Measurements from ENCODE around the gene TTN. TPM values are rescaled to one million over a fixed set of nuclear protein-coding genes. Genes with fewer than 3 reads are reported as not detected.

The TTN gene
- total RNA-seq, 1 experiment from 2014 or later: not detected

DNA sequence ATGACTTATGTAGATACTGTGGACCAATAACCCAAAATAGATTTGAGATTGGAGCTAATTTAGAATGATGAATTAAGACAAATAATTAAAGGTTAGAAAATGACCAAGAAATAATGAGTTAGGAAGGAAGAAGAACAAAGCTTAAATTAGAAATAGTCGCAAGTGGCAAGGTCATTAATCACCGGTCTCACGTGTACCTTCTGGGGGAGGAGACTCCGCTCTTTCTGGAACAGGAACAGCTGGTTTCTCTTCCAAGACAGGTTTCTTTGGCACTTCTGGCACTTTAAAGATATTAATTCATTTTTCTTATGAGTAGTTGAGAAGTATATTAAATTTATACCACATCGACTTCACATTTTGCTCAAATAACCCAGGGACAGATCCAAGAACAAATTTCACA lies 156.7 kb downstream of the TTN start:
- no peaks in the 10 kb centered on the region for H3K36me3 ChIP-seq (ENCODE audit: low read depth)
- intact Hi-C loops (cut with micrococcal nuclease; ENCODE audit: unreplicated experiment): no loop called here
- H3K27me3 ChIP-seq (ENCODE audit: insufficient read depth, low read depth): no peaks in the 10 kb centered on the region
- no peak overlapping the region for H3K4me2 ChIP-seq
- H3K9me2 ChIP-seq (ENCODE audit: insufficient read depth): no peaks in the 10 kb centered on the region
- no peaks in the 10 kb centered on the region for H4K20me1 ChIP-seq (ENCODE audit: insufficient read depth)
- DNase-seq: peak in 1 of 2 experiments; percentile 13
- no peak overlapping the region for H3K27ac ChIP-seq
- CTCF ChIA-PET: interaction anchor here (0.5 kb wide), 1 partner anchor 1293 kb away, joined by 3 read pairs; no protein-coding TSS in a partner anchor
- H3K9me3 ChIP-seq (ENCODE audit: insufficient read depth, low read depth): no peaks in the 10 kb centered on the region
- no peak overlapping the region for H2AFZ ChIP-seq
- H3K4me3 ChIP-seq: no peak overlapping the region
- H3K4me1 ChIP-seq (replicated peaks; ENCODE audit: insufficient read depth): no peaks in the 10 kb centered on the region
- no peaks in the 10 kb centered on the region for H3F3A ChIP-seq (ENCODE audit: insufficient read depth, low read depth)
- no peak for TF ChIP-seq EZH2 (IDR thresholded peaks at IDR 0.05; ENCODE audit: low read depth)
- TF ChIP-seq, protein P1, sequence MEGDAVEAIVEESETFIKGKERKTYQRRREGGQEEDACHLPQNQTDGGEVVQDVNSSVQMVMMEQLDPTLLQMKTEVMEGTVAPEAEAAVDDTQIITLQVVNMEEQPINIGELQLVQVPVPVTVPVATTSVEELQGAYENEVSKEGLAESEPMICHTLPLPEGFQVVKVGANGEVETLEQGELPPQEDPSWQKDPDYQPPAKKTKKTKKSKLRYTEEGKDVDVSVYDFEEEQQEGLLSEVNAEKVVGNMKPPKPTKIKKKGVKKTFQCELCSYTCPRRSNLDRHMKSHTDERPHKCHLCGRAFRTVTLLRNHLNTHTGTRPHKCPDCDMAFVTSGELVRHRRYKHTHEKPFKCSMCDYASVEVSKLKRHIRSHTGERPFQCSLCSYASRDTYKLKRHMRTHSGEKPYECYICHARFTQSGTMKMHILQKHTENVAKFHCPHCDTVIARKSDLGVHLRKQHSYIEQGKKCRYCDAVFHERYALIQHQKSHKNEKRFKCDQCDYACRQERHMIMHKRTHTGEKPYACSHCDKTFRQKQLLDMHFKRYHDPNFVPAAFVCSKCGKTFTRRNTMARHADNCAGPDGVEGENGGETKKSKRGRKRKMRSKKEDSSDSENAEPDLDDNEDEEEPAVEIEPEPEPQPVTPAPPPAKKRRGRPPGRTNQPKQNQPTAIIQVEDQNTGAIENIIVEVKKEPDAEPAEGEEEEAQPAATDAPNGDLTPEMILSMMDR (conservative IDR thresholded peaks at IDR 0.05): no peak
- POLR2A ChIA-PET (ENCODE audit: unreplicated experiment): no interaction called here
- H3K79me2 ChIP-seq (ENCODE audit: low read depth): no peaks in the 10 kb centered on the region
- BruUV-seq (replicated peaks): no TSS peak

GRCh38 chr2:178644919-178645318 lies 162.3 kb downstream of the TTN start:
- H3K9me3 ChIP-seq (ENCODE audit: insufficient read depth, low read depth): no peaks in the 10 kb centered on the region
- H3K27ac ChIP-seq: no peak overlapping the region
- ChIA-PET POLR2A (ENCODE audit: unreplicated experiment) (no interaction called here), CTCF (no interaction called here)
- H3F3A ChIP-seq (ENCODE audit: insufficient read depth, low read depth): no peaks in the 10 kb centered on the region
- H3K9me2 ChIP-seq (ENCODE audit: insufficient read depth): no peaks in the 10 kb centered on the region
- intact Hi-C loops (cut with micrococcal nuclease; ENCODE audit: unreplicated experiment): no loop called here
- H3K79me2 ChIP-seq (ENCODE audit: low read depth): no peaks in the 10 kb centered on the region
- DNase-seq: no peak
- H3K27me3 ChIP-seq (ENCODE audit: insufficient read depth, low read depth): no peaks in the 10 kb centered on the region
- H2AFZ ChIP-seq: no peak overlapping the region
- BruUV-seq (replicated peaks): no TSS peak
- no peaks in the 10 kb centered on the region for H3K36me3 ChIP-seq (ENCODE audit: low read depth)
- no peak overlapping the region for H3K4me2 ChIP-seq
- H4K20me1 ChIP-seq (ENCODE audit: insufficient read depth): no peaks in the 10 kb centered on the region
- no peak overlapping the region for H3K4me3 ChIP-seq
- no peak for TF ChIP-seq EZH2 (IDR thresholded peaks at IDR 0.05; ENCODE audit: low read depth)
- TF ChIP-seq, protein P1 (conservative IDR thresholded peaks at IDR 0.05): no peak
- no peaks in the 10 kb centered on the region for H3K4me1 ChIP-seq (replicated peaks; ENCODE audit: insufficient read depth)

DNA sequence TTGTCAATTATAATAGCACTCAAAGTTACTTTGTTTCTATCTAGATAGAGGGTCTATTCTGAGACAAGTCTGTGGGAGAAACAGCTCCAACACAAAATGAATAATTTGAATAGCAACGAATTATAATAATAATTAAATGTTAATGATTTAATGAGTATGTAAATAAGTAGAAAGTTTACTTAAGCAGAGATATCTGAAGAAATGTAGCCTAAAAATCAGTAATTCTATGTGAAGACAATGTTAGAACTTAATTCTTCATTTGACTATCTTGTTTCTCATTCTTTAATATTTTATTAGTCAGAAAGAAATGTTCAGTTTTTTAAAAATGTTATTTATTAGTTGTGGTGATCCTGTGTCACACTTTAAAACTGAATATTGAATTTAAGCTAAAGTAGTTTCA lies 165.7 kb downstream of the TTN start:
- Histone ChIP-seq H3K79me2 (ENCODE audit: low read depth) (no peaks in the 10 kb centered on the region), H2AFZ (no peak overlapping the region), H3K9me3 (ENCODE audit: insufficient read depth, low read depth) (no peaks in the 10 kb centered on the region), H3F3A (ENCODE audit: insufficient read depth, low read depth) (no peaks in the 10 kb centered on the region), H3K4me2 (no peak overlapping the region), H4K20me1 (ENCODE audit: insufficient read depth) (no peaks in the 10 kb centered on the region), H3K4me3 (no peak overlapping the region), H3K27me3 (ENCODE audit: insufficient read depth, low read depth) (no peaks in the 10 kb centered on the region), H3K9me2 (ENCODE audit: insufficient read depth) (no peaks in the 10 kb centered on the region), H3K4me1 (replicated peaks; ENCODE audit: insufficient read depth) (no peaks in the 10 kb centered on the region), H3K36me3 (ENCODE audit: low read depth) (no peaks in the 10 kb centered on the region), H3K27ac (no peak overlapping the region)
- no peak for TF ChIP-seq EZH2 (IDR thresholded peaks at IDR 0.05; ENCODE audit: low read depth)
- TF ChIP-seq, protein P1 (conservative IDR thresholded peaks at IDR 0.05): no peak
- POLR2A ChIA-PET (ENCODE audit: unreplicated experiment): no interaction called here
- BruUV-seq (replicated peaks): no TSS peak
- intact Hi-C loops (cut with micrococcal nuclease; ENCODE audit: unreplicated experiment): no loop called here
- CTCF ChIA-PET: no interaction called here
- no peak for DNase-seq

Data from PC-9 (cell line).